Ovary (tissue), 9 donors: ENCODE measurements around the gene MTRFR. TPM values are rescaled to one million over a fixed set of nuclear protein-coding genes. Genes with fewer than 3 reads are reported as not detected.
A peak's percentile ranks its signal among the peaks of the same experiment; 100 is the strongest.

ENCODE experiments used
- DNase-seq, 5 donors: peaks; one replicate each; pipeline ENCODE4 v3.0.0-alpha.2; 2019 to 2020
- H3K27ac ChIP-seq, 2 donors: fragments of 200-600 bp; one replicate each; pipeline versions ENCODE4 v1.5.1 to v1.8.0; 2019 to 2022
- H3K27me3 ChIP-seq: fragments of 200-600 bp; one replicate; pipeline ENCODE4 v1.8.0; 2022
- H3K36me3 ChIP-seq: fragments of 200-600 bp; sonication (generic); one replicate; pipeline ENCODE4 v1.5.1; 2019
- H3K4me1 ChIP-seq: one replicate; pipeline ENCODE4 v1.8.1; 2013; ENCODE audit warnings: mild to moderate bottlenecking, moderate library complexity; ENCODE audit not compliant: insufficient read depth
- H3K4me3 ChIP-seq: fragments of 200-600 bp; sonication (generic); one replicate; pipeline ENCODE4 v1.5.1; 2017
- H3K9me3 ChIP-seq, 2 donors: fragments of 200-600 bp in 1 of 2; sonication (generic) in 1 of 2; one replicate each; pipeline versions ENCODE4 v1.5.1 to v1.8.1; 2013 to 2019; ENCODE audit warnings: mild to moderate bottlenecking in 1 of 2, moderate library complexity in 1 of 2
- EP300 ChIP-seq: sonication (generic); formaldehyde crosslinking; IDR thresholded peaks from one replicate; pipeline ENCODE4 v1.6.1; 2017; ENCODE audit warnings: antibody characterized with exemption
- POLR2A ChIP-seq: fragments of 450-650 bp; IDR thresholded peaks from one replicate; pipeline ENCODE4 v1.6.1; 2017; ENCODE audit warnings: antibody characterized with exemption, mild to moderate bottlenecking, moderate library complexity
- WGBS, 3 donors: extraction: QIAGEN DNeasy Blood & Tissue Kit in 1 of 3; methylation state at CpG; one replicate each; pipeline versions ENCODE4 v1.1.5 to v1.1.7; 2013 to 2017; 5-methylcytosine and 5-hydroxymethylcytosine counted together
- intact Hi-C, 4 donors: fragments of 100-400 bp; cut with DNase I; formaldehyde crosslinking; loops; one replicate each; pipeline versions ENCODE4 v1.11.0 to v1.15.1; 2022 to 2023
- polyA plus RNA-seq, 2 donors: library from polyadenylated mRNA; stranded (reverse); fragments of 200-250 nt in 1 of 2; fragments of 350-450 nt in 1 of 2; fragmentation: Illumina TruSeq in 1 of 2; extraction: RNeasy Lipid Tissue Mini Kit (QIAGEN cat#74804) in 1 of 2; gene quantifications; one replicate each; pipeline ENCODE4 v1.2.3, GENCODE V29; 2013 to 2014
- total RNA-seq, 7 donors: library from RNA; depleted of rRNA in 2 of 7; stranded (reverse); fragments of >200 nt in 2 of 7; fragmentation: NEBNext Ultra II Directional in 3 of 7; extraction: Animal tissue kit (Norgen Biotek cat#: 25700) in 3 of 7; gene quantifications; one replicate each; pipeline versions ENCODE4 v1.1.0 to v1.2.4, GENCODE V29; 2016 to 2023
- TF ChIP-seq, protein P1 (sequence below), 3 donors: fragments of 450-650 bp in 2 of 3; fragments of 200-600 bp in 1 of 3; IDR thresholded peaks; one replicate each; pipeline versions ENCODE4 v1.5.1 to v1.8.0; 2016 to 2022; ENCODE audit warnings: antibody characterized with exemption in 3 of 3, mild to moderate bottlenecking in 1 of 3
- donor health status: DM: no; HTN: no; CAD: no; lungs with moderate emphysema.
- donor health status: DM: no; HTN: no; CAD: no.
- donor health status: Bipolar disorder and iron deficiency.
- donor health status: DM: yes; HTN: yes; CAD: no.
- donor health status: DM: no; HTN: no; CAD: no.
- donor health status: DM: yes; HTN: yes; CAD: no.

The MTRFR gene
- total and polyA plus RNA-seq, 9 donors: 13.4 to 21.2 (median 17.5) TPM

- DNase-seq: peak in 3 of 5 donors; percentile 24 to 38 (median 28)
- WGBS, 3 donors: 78 to 83% (median 80%) methylated on average over 35 of the region's 35 CpGs
- TF ChIP-seq, protein P1, sequence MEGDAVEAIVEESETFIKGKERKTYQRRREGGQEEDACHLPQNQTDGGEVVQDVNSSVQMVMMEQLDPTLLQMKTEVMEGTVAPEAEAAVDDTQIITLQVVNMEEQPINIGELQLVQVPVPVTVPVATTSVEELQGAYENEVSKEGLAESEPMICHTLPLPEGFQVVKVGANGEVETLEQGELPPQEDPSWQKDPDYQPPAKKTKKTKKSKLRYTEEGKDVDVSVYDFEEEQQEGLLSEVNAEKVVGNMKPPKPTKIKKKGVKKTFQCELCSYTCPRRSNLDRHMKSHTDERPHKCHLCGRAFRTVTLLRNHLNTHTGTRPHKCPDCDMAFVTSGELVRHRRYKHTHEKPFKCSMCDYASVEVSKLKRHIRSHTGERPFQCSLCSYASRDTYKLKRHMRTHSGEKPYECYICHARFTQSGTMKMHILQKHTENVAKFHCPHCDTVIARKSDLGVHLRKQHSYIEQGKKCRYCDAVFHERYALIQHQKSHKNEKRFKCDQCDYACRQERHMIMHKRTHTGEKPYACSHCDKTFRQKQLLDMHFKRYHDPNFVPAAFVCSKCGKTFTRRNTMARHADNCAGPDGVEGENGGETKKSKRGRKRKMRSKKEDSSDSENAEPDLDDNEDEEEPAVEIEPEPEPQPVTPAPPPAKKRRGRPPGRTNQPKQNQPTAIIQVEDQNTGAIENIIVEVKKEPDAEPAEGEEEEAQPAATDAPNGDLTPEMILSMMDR (IDR thresholded peaks at IDR 0.05): no peak
- TF ChIP-seq EP300 (no peak), POLR2A (no peak)
- intact Hi-C loops: loop anchor here in 1 of 4 donors (10.0 kb wide), 2 partner anchors 89 to 339 kb away; partner anchors contain the start of gene DDX55
- Histone ChIP-seq H3K36me3 (no peaks in the 10 kb centered on the region), H3K27me3 (no peaks in the 10 kb centered on the region), H3K4me1 (peaks cover 9% of the 10 kb centered on the region), H3K4me3 (no peak overlapping the region), H3K27ac (no peak overlapping the region), H3K9me3 (no peaks in the 10 kb centered on the region)
Observed at GRCh38 chr12:123265851-123266678, 32.8 kb downstream of the MTRFR start.

- H3K4me3 ChIP-seq: no peak overlapping the region
- no peak overlapping the region for H3K27ac ChIP-seq
- H3K4me1 ChIP-seq: peaks cover 9% of the 10 kb centered on the region
- H3K27me3 ChIP-seq: no peaks in the 10 kb centered on the region
- intact Hi-C loops: loop anchor here in 1 of 4 donors (10.0 kb wide), 2 partner anchors 88 to 338 kb away; partner anchors contain the start of gene DDX55
- H3K36me3 ChIP-seq: no peaks in the 10 kb centered on the region
- TF ChIP-seq EP300 (no peak), POLR2A (no peak)
- TF ChIP-seq, protein P1 (IDR thresholded peaks at IDR 0.05): no peak
- H3K9me3 ChIP-seq: no peaks in the 10 kb centered on the region
- peak in 2 of 5 donors; percentile 20 to 31 for DNase-seq
- WGBS, 3 donors: 79 to 83% (median 83%) methylated on average over 19 of the region's 19 CpGs
Observed at GRCh38 chr12:123266679-123267277, 33.5 kb downstream of the MTRFR start.

- intact Hi-C loops: loop anchor here in 1 of 4 donors (10.0 kb wide), 2 partner anchors 87 to 337 kb away; partner anchors contain the start of gene DDX55
- H3K27me3 ChIP-seq: no peaks in the 10 kb centered on the region
- 89 to 92% (median 91%) methylated on average over 7 of the region's 7 CpGs for WGBS, 3 donors
- peaks cover 9% of the 10 kb centered on the region for H3K4me1 ChIP-seq
- TF ChIP-seq, protein P1 (IDR thresholded peaks at IDR 0.05): no peak
- TF ChIP-seq EP300 (no peak), POLR2A (no peak)
- DNase-seq: peak in 2 of 5 donors; percentile 7 to 25
- H3K4me3 ChIP-seq: no peak overlapping the region
- no peak overlapping the region for H3K27ac ChIP-seq
- H3K36me3 ChIP-seq: no peaks in the 10 kb centered on the region
- no peaks in the 10 kb centered on the region for H3K9me3 ChIP-seq
Observed at GRCh38 chr12:123267335-123267920, 34.2 kb downstream of the MTRFR start.
